ENCODE measurements around the gene PRR19. TPM values are rescaled to one million over a fixed set of nuclear protein-coding genes. Genes with fewer than 3 reads are reported as not detected.

Gene PRR19
- total RNA-seq, 2 donors from 2014 or later, result 1.4 to 2.7 TPM

DNA sequence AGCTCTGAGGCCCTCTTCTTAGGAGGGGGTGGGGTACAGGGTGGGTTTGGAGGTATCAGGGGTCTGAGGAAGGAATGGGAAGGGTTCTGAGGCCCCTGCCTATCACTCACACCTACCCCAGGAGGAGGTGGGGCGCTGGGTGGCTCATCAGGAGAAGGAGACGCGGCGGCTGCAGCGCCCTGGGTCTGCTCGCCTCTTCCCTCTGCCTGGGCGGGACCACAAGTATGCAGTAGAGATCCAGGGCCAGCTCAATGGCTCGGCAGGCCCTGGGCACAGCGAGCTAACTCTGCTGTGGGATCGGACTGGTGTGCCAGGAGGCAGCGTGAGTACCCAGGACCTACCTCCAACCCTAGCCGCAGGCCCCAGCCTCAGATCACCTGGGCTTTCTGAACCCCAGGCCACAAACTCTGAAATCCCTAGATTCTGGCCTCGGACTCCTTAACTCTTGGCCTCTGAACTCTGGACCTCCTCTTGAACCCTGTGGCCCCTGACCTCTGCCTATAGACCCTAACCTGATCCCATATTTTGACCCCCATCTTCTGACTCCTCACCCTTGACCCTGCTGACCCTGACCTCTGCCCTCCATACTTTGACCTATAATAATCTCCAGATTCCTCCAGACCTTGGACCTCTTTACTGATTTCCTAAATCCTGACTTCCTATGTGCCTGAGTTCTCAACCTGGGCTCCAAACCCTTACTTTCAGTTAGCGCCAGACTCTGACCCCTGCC lies 47.6 kb downstream of the PRR19 start:
- peaks cover 42% of the 10 kb centered on the region for H3K36me3 Mint-ChIP-seq (ENCODE audit: low read depth)
- Histone ChIP-seq H3K9me3 (ENCODE audit: control insufficient read depth, low read length) (no peaks in the 10 kb centered on the region), H3K4me3 (ENCODE audit: low read length) (no peak overlapping the region), H3K27ac (ENCODE audit: low read depth, low read length) (no peak overlapping the region), H3K36me3 (ENCODE audit: control insufficient read depth, insufficient read depth, low read length) (peaks cover 20% of the 10 kb centered on the region), H3K9ac (ENCODE audit: extremely low read depth, low read length, poor library complexity, severe bottlenecking) (no peak overlapping the region), H3K27me3 (ENCODE audit: control insufficient read depth, insufficient read depth, low read length, poor library complexity, severe bottlenecking) (no peaks in the 10 kb centered on the region), H3K4me1 (ENCODE audit: control insufficient read depth, insufficient read depth, low read length) (no peaks in the 10 kb centered on the region)
- 92 to 97% methylated on average over 2 to 14 of the region's 14 CpGs for WGBS, 2 experiments (ENCODE audit: insufficient coverage in 1 of 2, insufficient read length in 1 of 2)
- no peak for DNase-seq
- H3K4me1 Mint-ChIP-seq, result no peaks in the 10 kb centered on the region
- TF ChIP-seq, protein P1, sequence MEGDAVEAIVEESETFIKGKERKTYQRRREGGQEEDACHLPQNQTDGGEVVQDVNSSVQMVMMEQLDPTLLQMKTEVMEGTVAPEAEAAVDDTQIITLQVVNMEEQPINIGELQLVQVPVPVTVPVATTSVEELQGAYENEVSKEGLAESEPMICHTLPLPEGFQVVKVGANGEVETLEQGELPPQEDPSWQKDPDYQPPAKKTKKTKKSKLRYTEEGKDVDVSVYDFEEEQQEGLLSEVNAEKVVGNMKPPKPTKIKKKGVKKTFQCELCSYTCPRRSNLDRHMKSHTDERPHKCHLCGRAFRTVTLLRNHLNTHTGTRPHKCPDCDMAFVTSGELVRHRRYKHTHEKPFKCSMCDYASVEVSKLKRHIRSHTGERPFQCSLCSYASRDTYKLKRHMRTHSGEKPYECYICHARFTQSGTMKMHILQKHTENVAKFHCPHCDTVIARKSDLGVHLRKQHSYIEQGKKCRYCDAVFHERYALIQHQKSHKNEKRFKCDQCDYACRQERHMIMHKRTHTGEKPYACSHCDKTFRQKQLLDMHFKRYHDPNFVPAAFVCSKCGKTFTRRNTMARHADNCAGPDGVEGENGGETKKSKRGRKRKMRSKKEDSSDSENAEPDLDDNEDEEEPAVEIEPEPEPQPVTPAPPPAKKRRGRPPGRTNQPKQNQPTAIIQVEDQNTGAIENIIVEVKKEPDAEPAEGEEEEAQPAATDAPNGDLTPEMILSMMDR (conservative IDR thresholded peaks at IDR 0.05), result no peak
- H3K27ac Mint-ChIP-seq, result no peak overlapping the region
- no peaks in the 10 kb centered on the region for H3K27me3 Mint-ChIP-seq (ENCODE audit: insufficient read depth)
- no peaks in the 10 kb centered on the region for H3K9me3 Mint-ChIP-seq
- H3K4me3 Mint-ChIP-seq, result no peak overlapping the region

DNA sequence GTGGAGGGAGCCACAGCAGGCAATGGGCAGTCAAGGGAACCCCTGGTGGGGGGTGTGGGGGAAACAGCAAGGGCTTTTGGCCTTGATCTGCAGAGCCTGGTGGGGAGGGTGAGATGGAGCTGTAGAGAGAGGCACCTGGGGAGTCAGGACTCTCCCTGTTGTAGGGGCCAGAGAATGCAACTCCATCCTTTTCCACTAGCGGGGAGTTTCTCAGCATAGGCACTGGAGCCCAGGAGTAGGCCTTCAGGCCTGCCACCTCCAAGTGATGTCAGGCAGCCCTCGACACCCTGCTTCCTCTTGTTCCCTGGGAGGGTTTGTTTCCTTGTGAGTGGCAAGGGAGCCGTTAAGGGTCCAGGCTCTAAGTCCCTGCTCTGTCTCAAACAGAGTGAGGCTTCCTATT lies 48.5 kb downstream of the PRR19 start:
- Mint-ChIP-seq H3K4me3 (no peak overlapping the region), H3K4me1 (no peaks in the 10 kb centered on the region), H3K9me3 (no peaks in the 10 kb centered on the region), H3K36me3 (ENCODE audit: low read depth) (peaks cover 38% of the 10 kb centered on the region), H3K27ac (no peak overlapping the region), H3K27me3 (ENCODE audit: insufficient read depth) (no peaks in the 10 kb centered on the region)
- no peak for DNase-seq
- no peak overlapping the region for H3K9ac ChIP-seq (ENCODE audit: extremely low read depth, low read length, poor library complexity, severe bottlenecking)
- no peak overlapping the region for H3K27ac ChIP-seq (ENCODE audit: low read depth, low read length)
- no peaks in the 10 kb centered on the region for H3K27me3 ChIP-seq (ENCODE audit: control insufficient read depth, insufficient read depth, low read length, poor library complexity, severe bottlenecking)
- H3K4me3 ChIP-seq (ENCODE audit: low read length), result no peak overlapping the region
- 93% methylated on average over 3 of the region's 3 CpGs; no CpG with 5 or more reads in 1 of the 2 experiments for WGBS, 2 experiments (ENCODE audit: insufficient coverage in 1 of 2, insufficient read length in 1 of 2)
- H3K4me1 ChIP-seq (ENCODE audit: control insufficient read depth, insufficient read depth, low read length), result no peaks in the 10 kb centered on the region
- TF ChIP-seq, protein P1 (conservative IDR thresholded peaks at IDR 0.05), result no peak
- H3K9me3 ChIP-seq (ENCODE audit: control insufficient read depth, low read length), result no peaks in the 10 kb centered on the region
- peaks cover 12% of the 10 kb centered on the region for H3K36me3 ChIP-seq (ENCODE audit: control insufficient read depth, insufficient read depth, low read length)

DNA sequence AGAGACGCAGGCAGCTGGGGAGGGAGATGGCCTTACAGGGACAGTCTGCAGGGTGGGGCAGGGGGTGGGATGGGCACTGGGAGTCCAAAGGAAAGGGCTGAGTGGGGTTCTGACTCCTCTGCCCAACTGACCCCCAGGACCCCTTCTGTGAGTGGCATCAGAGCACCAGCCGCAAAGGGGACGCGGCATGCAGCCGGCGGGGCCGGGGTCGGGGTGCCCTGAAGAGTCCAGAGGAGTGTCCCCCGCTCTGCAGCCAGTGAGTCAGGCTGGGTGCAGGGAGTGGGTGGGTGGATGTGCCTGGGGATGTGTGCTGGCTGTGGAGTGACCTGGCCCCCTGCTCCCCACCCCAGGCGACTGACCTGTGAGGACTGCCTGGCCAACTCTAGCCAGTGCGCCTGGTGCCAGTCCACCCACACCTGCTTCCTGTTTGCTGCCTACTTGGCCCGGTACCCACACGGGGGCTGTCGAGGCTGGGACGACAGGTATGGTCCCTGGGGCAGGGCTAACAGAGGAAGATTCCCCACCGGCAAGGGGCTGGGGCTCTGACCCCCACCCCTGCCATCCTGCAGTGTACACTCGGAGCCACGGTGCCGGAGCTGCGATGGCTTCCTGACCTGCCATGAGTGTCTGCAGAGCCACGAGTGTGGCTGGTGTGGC lies 49.3 kb downstream of the PRR19 start:
- WGBS, 2 experiments (ENCODE audit: insufficient coverage in 1 of 2, insufficient read length in 1 of 2), result 94 to 100% methylated on average over 11 to 21 of the region's 21 CpGs
- no peaks in the 10 kb centered on the region for H3K4me1 Mint-ChIP-seq
- no peaks in the 10 kb centered on the region for H3K9me3 Mint-ChIP-seq
- Histone ChIP-seq H3K4me3 (ENCODE audit: low read length) (no peak overlapping the region), H3K9me3 (ENCODE audit: control insufficient read depth, low read length) (no peaks in the 10 kb centered on the region), H3K4me1 (ENCODE audit: control insufficient read depth, insufficient read depth, low read length) (no peaks in the 10 kb centered on the region), H3K27ac (ENCODE audit: low read depth, low read length) (no peak overlapping the region), H3K27me3 (ENCODE audit: control insufficient read depth, insufficient read depth, low read length, poor library complexity, severe bottlenecking) (no peaks in the 10 kb centered on the region), H3K9ac (ENCODE audit: extremely low read depth, low read length, poor library complexity, severe bottlenecking) (no peak overlapping the region), H3K36me3 (ENCODE audit: control insufficient read depth, insufficient read depth, low read length) (peaks cover 11% of the 10 kb centered on the region)
- TF ChIP-seq, protein P1 (conservative IDR thresholded peaks at IDR 0.05), result no peak
- peaks cover 35% of the 10 kb centered on the region for H3K36me3 Mint-ChIP-seq (ENCODE audit: low read depth)
- no peak overlapping the region for H3K4me3 Mint-ChIP-seq
- H3K27me3 Mint-ChIP-seq (ENCODE audit: insufficient read depth), result no peaks in the 10 kb centered on the region
- DNase-seq, result no peak
- no peak overlapping the region for H3K27ac Mint-ChIP-seq

All from endodermal cell (in vitro differentiated cells).